KMS-11 (cell line): ENCODE results near the gene ARHGEF3.
"Not testable (repeated sequence)": the region's sequence is repeated elsewhere in the genome, so short reads cannot be mapped to it uniquely, and the experiment has no call there.

ENCODE experiments used
- H2AFZ ChIP-seq: fragments of 200-600 bp; sonication (generic); 2 replicates; pipeline ENCODE4 v1.6.1; 2016; ENCODE audit warnings: antibody characterized with exemption, mixed run types, low read depth
- H3K27ac ChIP-seq: fragments of 200-600 bp; sonication (generic); 2 replicates; pipeline ENCODE4 v1.6.1; 2016; ENCODE audit warnings: mild to moderate bottlenecking, mixed run types
- H3K27me3 ChIP-seq: fragments of 200-600 bp; sonication (generic); 2 replicates; pipeline ENCODE4 v1.6.1; 2017; ENCODE audit warnings: mild to moderate bottlenecking, low read depth, mixed run types, moderate library complexity; ENCODE audit not compliant: insufficient read depth
- H3K36me3 ChIP-seq: fragments of 200-600 bp; sonication (generic); 2 replicates; pipeline ENCODE4 v1.6.1; 2017; ENCODE audit warnings: mild to moderate bottlenecking, mixed run types; ENCODE audit not compliant: insufficient read depth
- H3K4me1 ChIP-seq: fragments of 200-600 bp; sonication (generic); 2 replicates; pipeline ENCODE4 v1.6.1; 2016; ENCODE audit warnings: mild to moderate bottlenecking, low read depth, mixed run types; ENCODE audit not compliant: poor library complexity, severe bottlenecking
- H3K4me2 ChIP-seq: fragments of 200-600 bp; sonication (generic); 2 replicates; pipeline ENCODE4 v1.7.0; 2016; ENCODE audit warnings: mild to moderate bottlenecking, mixed run types
- H3K4me3 ChIP-seq: fragments of 200-600 bp; sonication (generic); IDR thresholded peaks from 2 replicates; pipeline ENCODE4 v1.6.1; 2017; ENCODE audit warnings: low read depth, low read length, mixed read lengths; ENCODE audit not compliant: insufficient read depth
- H3K79me2 ChIP-seq: fragments of 200-600 bp; sonication (generic); 2 replicates; pipeline ENCODE4 v1.6.1; 2016; ENCODE audit warnings: low read depth, mixed run types; ENCODE audit not compliant: insufficient read depth
- H3K9ac ChIP-seq: fragments of 200-600 bp; sonication (generic); 2 replicates; pipeline ENCODE4 v1.6.1; 2016; ENCODE audit warnings: mild to moderate bottlenecking, mixed run types
- H4K20me1 ChIP-seq: fragments of 200-600 bp; sonication (generic); 2 replicates; pipeline ENCODE4 v1.6.1; 2016; ENCODE audit warnings: mild to moderate bottlenecking, mixed run types; ENCODE audit not compliant: insufficient read depth
- TF ChIP-seq, protein P1 (sequence below): fragments of 200-600 bp; sonication (generic); conservative IDR thresholded peaks from 2 replicates; pipeline ENCODE4 v1.6.1; 2017; ENCODE audit warnings: low read depth, mild to moderate bottlenecking, antibody characterized with exemption, low read length, moderate library complexity, mixed read lengths

Gene ARHGEF3

DNA sequence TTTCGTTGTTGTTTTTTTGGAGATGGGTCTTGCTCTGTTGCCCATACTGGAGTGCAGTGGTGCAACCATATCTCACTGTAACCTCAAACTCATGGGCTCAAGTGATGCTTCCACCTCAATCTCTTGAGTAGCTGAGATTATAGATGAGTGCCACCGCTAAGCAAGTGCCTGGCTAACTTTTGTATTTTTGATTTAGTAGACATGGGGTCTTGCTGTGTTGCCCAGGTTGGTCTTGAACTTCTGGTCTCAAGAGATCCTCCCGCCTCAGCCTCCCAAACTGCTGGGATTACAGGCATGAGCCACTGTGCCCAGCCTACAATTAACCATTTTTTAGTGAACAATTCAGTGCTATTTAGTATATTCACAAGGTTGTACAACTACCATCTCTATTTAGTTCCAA lies 42.2 kb downstream of the ARHGEF3 start:
- peaks cover 7% of the 10 kb centered on the region for H3K4me1 ChIP-seq

DNA sequence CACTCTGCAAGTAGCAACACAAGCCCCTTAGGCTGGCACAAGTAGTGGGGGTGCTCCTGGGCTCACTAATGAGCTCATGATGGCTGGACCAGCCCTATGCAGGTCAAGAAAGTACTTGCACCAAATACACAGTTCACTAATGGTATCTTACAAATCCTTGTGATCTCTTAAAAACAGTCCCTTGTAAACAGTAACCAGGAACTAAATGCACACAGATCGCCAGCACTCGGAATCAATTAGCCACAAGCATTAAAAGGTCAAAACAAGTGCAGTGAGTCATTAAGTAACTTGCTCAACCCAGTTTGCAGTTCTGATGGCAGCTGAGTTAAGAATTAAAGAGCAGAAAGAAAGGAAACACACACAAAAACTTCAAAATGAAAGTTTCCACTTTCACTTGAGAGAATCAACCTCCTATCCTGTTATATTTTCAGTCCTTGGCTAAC lies 43.2 kb downstream of the ARHGEF3 start:
- TF ChIP-seq, protein P1, sequence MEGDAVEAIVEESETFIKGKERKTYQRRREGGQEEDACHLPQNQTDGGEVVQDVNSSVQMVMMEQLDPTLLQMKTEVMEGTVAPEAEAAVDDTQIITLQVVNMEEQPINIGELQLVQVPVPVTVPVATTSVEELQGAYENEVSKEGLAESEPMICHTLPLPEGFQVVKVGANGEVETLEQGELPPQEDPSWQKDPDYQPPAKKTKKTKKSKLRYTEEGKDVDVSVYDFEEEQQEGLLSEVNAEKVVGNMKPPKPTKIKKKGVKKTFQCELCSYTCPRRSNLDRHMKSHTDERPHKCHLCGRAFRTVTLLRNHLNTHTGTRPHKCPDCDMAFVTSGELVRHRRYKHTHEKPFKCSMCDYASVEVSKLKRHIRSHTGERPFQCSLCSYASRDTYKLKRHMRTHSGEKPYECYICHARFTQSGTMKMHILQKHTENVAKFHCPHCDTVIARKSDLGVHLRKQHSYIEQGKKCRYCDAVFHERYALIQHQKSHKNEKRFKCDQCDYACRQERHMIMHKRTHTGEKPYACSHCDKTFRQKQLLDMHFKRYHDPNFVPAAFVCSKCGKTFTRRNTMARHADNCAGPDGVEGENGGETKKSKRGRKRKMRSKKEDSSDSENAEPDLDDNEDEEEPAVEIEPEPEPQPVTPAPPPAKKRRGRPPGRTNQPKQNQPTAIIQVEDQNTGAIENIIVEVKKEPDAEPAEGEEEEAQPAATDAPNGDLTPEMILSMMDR = no peak
- H3K79me2 ChIP-seq = no peaks in the 10 kb centered on the region
- no peak overlapping the region for H3K9ac ChIP-seq
- no peak overlapping the region for H3K4me2 ChIP-seq
- H3K4me3 ChIP-seq = no peak overlapping the region
- H3K4me1 ChIP-seq = peaks cover 7% of the 10 kb centered on the region
- H3K27ac ChIP-seq = no peak overlapping the region
- no peaks in the 10 kb centered on the region for H3K27me3 ChIP-seq
- no peak overlapping the region for H2AFZ ChIP-seq
- no peaks in the 10 kb centered on the region for H3K36me3 ChIP-seq
- H4K20me1 ChIP-seq = no peaks in the 10 kb centered on the region

More for the DNA sequence above, 42.2 kb downstream of the ARHGEF3 start:
- no peaks in the 10 kb centered on the region for H3K36me3 ChIP-seq
- H3K9ac ChIP-seq = no peak overlapping the region
- no peaks in the 10 kb centered on the region for H3K79me2 ChIP-seq
- no peak overlapping the region for H3K4me2 ChIP-seq
- TF ChIP-seq, protein P1 = no peak
- H3K27me3 ChIP-seq = no peaks in the 10 kb centered on the region
- H3K27ac ChIP-seq = no peak overlapping the region
- H3K4me3 ChIP-seq = no peak overlapping the region
- no peaks in the 10 kb centered on the region for H4K20me1 ChIP-seq
- no peak overlapping the region for H2AFZ ChIP-seq

DNA sequence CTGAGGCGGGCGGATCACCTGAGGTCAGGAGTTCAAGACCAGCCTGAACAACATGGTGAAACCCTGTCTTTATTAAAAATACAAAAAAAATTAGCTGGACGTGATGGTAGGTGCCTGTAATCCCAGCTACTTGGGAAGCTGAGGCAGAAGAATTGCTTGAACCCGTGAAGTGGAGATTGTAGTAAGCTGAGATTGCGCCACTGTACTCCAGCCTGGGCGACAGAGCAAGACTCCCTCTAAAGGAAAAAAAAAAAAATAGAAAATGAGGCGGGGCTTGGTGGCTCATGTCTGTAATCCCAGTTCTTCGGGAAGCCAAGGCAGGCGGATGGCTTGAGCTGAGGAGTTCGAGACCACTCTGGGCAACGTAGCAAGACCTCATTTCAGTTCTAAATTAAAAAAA lies 43.7 kb downstream of the ARHGEF3 start:
- H3K36me3 ChIP-seq, H2AFZ ChIP-seq, H3K27me3 ChIP-seq, H3K4me2 ChIP-seq, H3K9ac ChIP-seq, H4K20me1 ChIP-seq, H3K4me3 ChIP-seq, H3K4me1 ChIP-seq, H3K79me2 ChIP-seq, H3K27ac ChIP-seq: not testable (repeated sequence)

DNA sequence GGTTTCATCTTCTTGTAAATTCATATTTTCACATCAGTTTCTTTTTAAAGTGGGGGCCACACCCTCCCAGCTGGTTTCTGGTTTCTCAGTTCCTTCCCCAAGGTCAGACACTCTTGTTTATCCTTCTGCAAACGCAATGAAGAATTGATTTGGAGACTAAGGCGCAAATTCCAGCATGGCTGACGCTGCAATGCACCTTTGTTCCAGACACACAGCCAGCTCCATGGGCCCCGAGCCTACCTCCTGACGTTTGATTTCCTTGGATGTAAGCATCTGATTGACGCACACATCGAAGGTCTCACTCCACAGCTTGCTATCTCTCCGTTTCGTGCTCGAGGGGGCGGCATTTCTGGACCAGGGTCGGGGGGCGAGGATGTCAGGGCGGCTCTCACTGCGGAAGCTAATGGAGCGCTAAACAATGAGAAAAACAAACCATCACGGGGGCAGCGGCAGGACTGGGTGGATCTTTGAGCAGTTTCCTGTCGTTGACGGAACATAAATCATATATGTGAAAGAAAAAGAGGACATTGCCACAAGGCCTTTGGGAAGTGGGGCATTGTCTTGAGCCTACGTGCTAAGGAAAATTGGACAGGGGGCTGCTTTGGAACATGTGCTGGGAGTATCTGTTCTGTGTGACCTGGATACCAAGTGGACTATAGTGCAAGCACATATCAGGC lies 46.9 kb downstream of the ARHGEF3 start:
- TF ChIP-seq, protein P1 = no peak

DNA sequence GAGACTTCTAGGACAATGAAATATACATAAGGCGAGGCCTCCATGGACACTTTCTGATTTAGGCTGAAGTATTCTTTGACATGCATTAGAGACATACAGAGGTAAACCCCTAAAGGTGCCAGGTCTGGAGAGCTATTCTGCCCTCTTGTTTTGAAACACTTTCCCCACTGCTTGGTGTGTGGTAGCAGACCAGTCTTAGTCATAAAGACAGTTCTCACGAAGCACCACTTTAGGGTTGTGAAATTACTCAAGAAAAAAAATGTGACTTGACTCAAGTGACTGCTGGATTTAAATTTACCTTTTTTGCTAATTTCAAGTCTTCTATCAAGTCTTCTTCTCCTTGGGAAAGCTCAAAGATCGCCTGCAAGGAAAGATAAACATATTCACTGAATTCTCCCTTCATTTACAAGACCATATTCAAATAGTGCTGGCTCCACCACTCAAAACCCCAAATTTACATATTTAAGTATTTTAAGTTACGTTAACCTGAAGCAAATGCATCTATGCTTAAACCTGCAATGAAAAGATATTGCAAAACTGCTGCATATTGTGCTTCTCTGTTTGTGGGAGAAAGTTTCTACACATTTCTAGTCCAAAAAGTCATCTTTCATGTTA lies 48.4 kb downstream of the ARHGEF3 start:
- Histone ChIP-seq H3K4me2 (no peak overlapping the region), H3K36me3 (0 out of 2 replicates have a peak, but pooled peaks cover 4% of the 10 kb centered on the region), H3K4me1 (peaks cover under 1% of the 10 kb centered on the region), H2AFZ (no peak overlapping the region), H4K20me1 (no peaks in the 10 kb centered on the region), H3K27ac (no peak overlapping the region), H3K79me2 (no peaks in the 10 kb centered on the region), H3K27me3 (no peaks in the 10 kb centered on the region), H3K9ac (no peak overlapping the region), H3K4me3 (no peak overlapping the region)
- TF ChIP-seq, protein P1 = no peak

More for the DNA sequence above, 46.9 kb downstream of the ARHGEF3 start:
- H3K4me3 ChIP-seq = no peak overlapping the region
- H3K4me1 ChIP-seq = peaks cover 7% of the 10 kb centered on the region
- H2AFZ ChIP-seq = no peak overlapping the region
- 0 out of 2 replicates have a peak, but pooled peaks cover 2% of the 10 kb centered on the region for H3K36me3 ChIP-seq
- no peak overlapping the region for H3K4me2 ChIP-seq
- no peaks in the 10 kb centered on the region for H4K20me1 ChIP-seq
- no peaks in the 10 kb centered on the region for H3K27me3 ChIP-seq
- no peak overlapping the region for H3K9ac ChIP-seq
- no peaks in the 10 kb centered on the region for H3K79me2 ChIP-seq
- H3K27ac ChIP-seq = no peak overlapping the region
